Caco-2 (cell line): Measurements from ENCODE around the gene PES1. TPM values are rescaled to one million over a fixed set of nuclear protein-coding genes. Genes with fewer than 3 reads are reported as not detected.

ENCODE experiments used
- BruUV-seq: library from RNA; stranded (reverse); fragments of 400-500 nt; replicated peaks from 2 replicates; lab custom pipeline; 2021; lab: Mats Ljungman, UMichigan
- CTCF ChIA-PET: fragments of 300-600 bp; sonication (Branson Sonifier 250); formaldehyde crosslinking; loops from one replicate; lab custom pipeline; 2022; ENCODE audit warnings: antibody characterized with exemption; lab: Charles Lee
- POLR2A ChIA-PET: fragments of 300-600 bp; sonication (Branson Sonifier 250); formaldehyde crosslinking; loops from one replicate; lab custom pipeline; 2022; ENCODE audit warnings: antibody characterized with exemption; lab: Charles Lee
- DNase-seq, 2 experiments: peaks; one replicate each; pipeline versions ENCODE4 v3.0.0 to v3.0.0-alpha.2; 2020 to 2022
- H3K27me3 ChIP-seq: replicated peaks from 2 replicates; pipeline ENCODE4 v1.6.0; 2011; ENCODE audit warnings: low read length; ENCODE audit not compliant: control insufficient read depth, insufficient read depth
- H3K36me3 ChIP-seq: 2 replicates; pipeline ENCODE4 v1.5.1; 2011; ENCODE audit warnings: low read length; ENCODE audit not compliant: control insufficient read depth, insufficient read depth
- H3K4me1 ChIP-seq: fragments of 250-450 bp; sonication (Bioruptor Pico); 2 replicates; pipeline ENCODE4 v1.5.1; 2020; ENCODE audit warnings: mild to moderate bottlenecking
- H3K4me3 ChIP-seq: 2 replicates; pipeline ENCODE4 v1.5.1; 2011; ENCODE audit warnings: low read depth, mild to moderate bottlenecking, control low read depth, low read length
- H3K9me3 ChIP-seq: fragments of 250-450 bp; sonication (Bioruptor Pico); 2 replicates; pipeline ENCODE4 v1.5.1; 2020; ENCODE audit warnings: mild to moderate bottlenecking, moderate library complexity
- H3K27ac Mint-ChIP-seq: one replicate; pipeline ENCODE4 v1.8.0; 2022; ENCODE audit warnings: mixed read lengths; ENCODE audit not compliant: unreplicated experiment
- H3K27me3 Mint-ChIP-seq: one replicate; pipeline ENCODE4 v1.8.0; 2022; ENCODE audit warnings: mixed read lengths; ENCODE audit not compliant: insufficient read depth, unreplicated experiment
- H3K36me3 Mint-ChIP-seq: one replicate; pipeline ENCODE4 v1.8.0; 2022; ENCODE audit warnings: mild to moderate bottlenecking, mixed read lengths; ENCODE audit not compliant: insufficient read depth, unreplicated experiment
- H3K4me1 Mint-ChIP-seq: one replicate; pipeline ENCODE4 v1.8.0; 2022; ENCODE audit warnings: low read depth, mixed read lengths; ENCODE audit not compliant: unreplicated experiment
- H3K4me3 Mint-ChIP-seq: one replicate; pipeline ENCODE4 v1.8.0; 2022; ENCODE audit warnings: mild to moderate bottlenecking, moderate library complexity, mixed read lengths; ENCODE audit not compliant: unreplicated experiment
- H3K9me3 Mint-ChIP-seq: one replicate; pipeline ENCODE4 v1.8.0; 2022; ENCODE audit warnings: mixed read lengths; ENCODE audit not compliant: unreplicated experiment
- intact Hi-C: fragments of 100-400 bp; cut with micrococcal nuclease; formaldehyde crosslinking; loops from one replicate; pipeline ENCODE4 v1.10.0; 2022; ENCODE audit not compliant: unreplicated experiment
- total RNA-seq: library from RNA; stranded (reverse); gene quantifications from 2 replicates; pipeline ENCODE4 v1.2.3, GENCODE V29; 2022
- TF ChIP-seq, protein P1 (sequence below), 2 experiments: fragments of 200-600 bp in 1 of 2; IDR thresholded peaks; 1 replicate in 1 of 2; 2 replicates in 1 of 2; pipeline versions ENCODE4 v1.5.1 to v1.8.0; 2011 to 2022; ENCODE audit warnings: antibody characterized with exemption in 1 of 2, control low read depth in 1 of 2, inconsistent platforms in 1 of 2, low read depth in 1 of 2, low read length in 1 of 2, mild to moderate bottlenecking in 1 of 2, moderate library complexity in 1 of 2; ENCODE audit not compliant: insufficient read depth in 1 of 2, severe bottlenecking in 1 of 2, unreplicated experiment in 1 of 2

The PES1 gene
- total RNA-seq, 1 experiment from 2014 or later, result 110 TPM

DNA sequence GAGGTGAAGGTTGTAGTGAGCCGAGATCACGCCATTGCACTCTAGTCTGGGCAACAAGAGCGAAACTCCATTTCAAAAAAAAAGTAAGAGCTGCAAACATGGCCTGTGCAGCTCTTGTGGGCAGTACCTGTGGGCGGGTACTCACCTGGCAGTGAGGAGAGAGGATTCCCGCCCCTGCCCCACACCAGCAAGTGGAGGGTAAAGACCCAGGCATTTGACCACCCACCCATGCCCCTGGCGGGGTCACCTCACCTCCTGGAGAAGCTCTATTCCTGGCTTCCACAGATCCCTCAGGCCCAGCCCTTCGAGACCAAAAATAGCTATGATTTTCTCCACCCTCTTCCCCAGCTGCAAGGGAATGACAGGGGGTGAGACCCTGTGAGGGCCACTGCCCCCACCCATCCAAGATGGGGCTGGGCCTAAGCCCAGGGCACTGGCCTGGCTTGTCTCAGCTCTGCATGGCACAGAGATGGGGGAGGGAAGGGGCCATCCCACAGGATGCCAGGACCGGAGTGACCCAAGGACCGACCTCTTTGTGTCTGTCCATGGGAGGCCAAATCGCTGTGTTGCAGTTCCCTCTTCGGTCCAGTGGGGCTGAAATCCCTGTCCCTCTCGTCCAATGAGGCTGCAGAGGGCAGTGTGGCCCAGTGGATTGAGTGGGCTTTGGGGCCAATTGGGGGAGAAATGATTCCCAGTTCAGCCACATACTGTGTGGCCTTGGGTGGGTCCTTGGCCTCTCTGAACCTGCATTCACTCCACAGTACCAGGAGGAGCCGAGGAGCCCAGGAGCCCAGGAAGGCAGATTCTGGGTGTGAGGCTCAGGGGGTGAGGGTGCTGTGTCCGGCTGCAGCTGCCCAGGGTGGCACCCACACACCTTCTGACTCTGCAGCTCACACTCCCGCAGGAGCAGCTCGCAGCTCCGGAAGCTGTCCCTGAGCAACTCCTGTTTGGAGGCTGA lies 59.8 kb downstream of the PES1 start:
- Mint-ChIP-seq H3K27me3 (peaks cover 3% of the 10 kb centered on the region), H3K27ac (no peak overlapping the region), H3K9me3 (no peaks in the 10 kb centered on the region), H3K4me3 (no peak overlapping the region), H3K36me3 (no peaks in the 10 kb centered on the region), H3K4me1 (no peaks in the 10 kb centered on the region)
- H3K36me3 ChIP-seq, result no peaks in the 10 kb centered on the region
- no peak for DNase-seq
- intact Hi-C loops, result no loop called here
- H3K27me3 ChIP-seq, result no peaks in the 10 kb centered on the region
- no peak overlapping the region for H3K4me3 ChIP-seq
- H3K4me1 ChIP-seq, result no peaks in the 10 kb centered on the region
- POLR2A ChIA-PET, result interaction anchor here (0.6 kb wide), 1 partner anchor 22 kb away, joined by 3 read pairs; no protein-coding TSS in a partner anchor
- H3K9me3 ChIP-seq, result no peaks in the 10 kb centered on the region
- BruUV-seq, result no TSS peak
- TF ChIP-seq, protein P1, sequence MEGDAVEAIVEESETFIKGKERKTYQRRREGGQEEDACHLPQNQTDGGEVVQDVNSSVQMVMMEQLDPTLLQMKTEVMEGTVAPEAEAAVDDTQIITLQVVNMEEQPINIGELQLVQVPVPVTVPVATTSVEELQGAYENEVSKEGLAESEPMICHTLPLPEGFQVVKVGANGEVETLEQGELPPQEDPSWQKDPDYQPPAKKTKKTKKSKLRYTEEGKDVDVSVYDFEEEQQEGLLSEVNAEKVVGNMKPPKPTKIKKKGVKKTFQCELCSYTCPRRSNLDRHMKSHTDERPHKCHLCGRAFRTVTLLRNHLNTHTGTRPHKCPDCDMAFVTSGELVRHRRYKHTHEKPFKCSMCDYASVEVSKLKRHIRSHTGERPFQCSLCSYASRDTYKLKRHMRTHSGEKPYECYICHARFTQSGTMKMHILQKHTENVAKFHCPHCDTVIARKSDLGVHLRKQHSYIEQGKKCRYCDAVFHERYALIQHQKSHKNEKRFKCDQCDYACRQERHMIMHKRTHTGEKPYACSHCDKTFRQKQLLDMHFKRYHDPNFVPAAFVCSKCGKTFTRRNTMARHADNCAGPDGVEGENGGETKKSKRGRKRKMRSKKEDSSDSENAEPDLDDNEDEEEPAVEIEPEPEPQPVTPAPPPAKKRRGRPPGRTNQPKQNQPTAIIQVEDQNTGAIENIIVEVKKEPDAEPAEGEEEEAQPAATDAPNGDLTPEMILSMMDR (IDR thresholded peaks at IDR 0.05; ENCODE audit: insufficient read depth in 1 of 2, low read depth in 1 of 2, low read length in 1 of 2, severe bottlenecking in 1 of 2, unreplicated experiment in 1 of 2), result no peak
- CTCF ChIA-PET, result interaction anchor here (0.6 kb wide), 1 partner anchor 104 kb away, joined by 4 read pairs; the partner anchor contains the start of gene SLC35E4

DNA sequence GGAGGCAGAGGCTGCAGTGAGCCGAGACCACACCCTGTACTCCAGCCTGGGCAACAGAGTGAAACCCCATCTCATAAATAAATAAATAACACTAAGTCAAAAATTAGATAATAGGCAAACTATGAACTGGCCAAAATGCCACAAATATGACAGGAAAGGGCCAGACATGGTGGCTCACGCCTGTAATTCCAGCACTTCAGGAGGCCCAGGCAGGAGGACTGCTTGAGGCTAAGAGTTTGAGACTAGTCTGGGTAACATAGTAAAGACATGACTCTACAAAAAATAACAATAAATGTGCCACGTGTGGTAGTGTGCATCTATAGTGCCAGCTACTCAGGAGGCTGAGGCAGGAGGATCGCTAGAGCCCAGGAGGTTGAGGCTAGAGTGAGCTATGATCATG lies 65.1 kb downstream of the PES1 start:
- no TSS peak for BruUV-seq
- H3K27me3 Mint-ChIP-seq, result peaks cover 12% of the 10 kb centered on the region
- H3K36me3 Mint-ChIP-seq, result no peaks in the 10 kb centered on the region
- H3K4me3 ChIP-seq, result no peak overlapping the region
- TF ChIP-seq, protein P1 (IDR thresholded peaks at IDR 0.05; ENCODE audit: insufficient read depth in 1 of 2, low read depth in 1 of 2, low read length in 1 of 2, severe bottlenecking in 1 of 2, unreplicated experiment in 1 of 2), result no peak
- DNase-seq, result no peak
- no peaks in the 10 kb centered on the region for H3K27me3 ChIP-seq
- no peak overlapping the region for H3K27ac Mint-ChIP-seq
- CTCF ChIA-PET, result no interaction called here
- H3K36me3 ChIP-seq, result no peaks in the 10 kb centered on the region
- H3K4me3 Mint-ChIP-seq, result no peak overlapping the region
- intact Hi-C loops, result no loop called here
- POLR2A ChIA-PET, result no interaction called here
- no peaks in the 10 kb centered on the region for H3K9me3 Mint-ChIP-seq
- H3K4me1 Mint-ChIP-seq, result no peaks in the 10 kb centered on the region
- no peaks in the 10 kb centered on the region for H3K9me3 ChIP-seq
- no peaks in the 10 kb centered on the region for H3K4me1 ChIP-seq

Other genes with a start within 250 kb of the PES1 start
- 182 and 188 TPM in 2 replicates for gene SF3A1, start 235.0 kb downstream of the PES1 start, total RNA-seq
- 4.8 and 4.9 TPM in 2 replicates for gene CCDC157, start 234.9 kb downstream of the PES1 start, total RNA-seq
- gene RNF215, start 204.5 kb downstream of the PES1 start, total RNA-seq, result 12.8 and 14.2 TPM in 2 replicates
- 9.4 and 11.0 TPM in 2 replicates for gene SEC14L2, start 194.9 kb downstream of the PES1 start, total RNA-seq
- 20.6 and 23.0 TPM in 2 replicates for gene MTFP1, start 166.1 kb downstream of the PES1 start, total RNA-seq
- gene SEC14L3, start 119.9 kb downstream of the PES1 start, total RNA-seq, result not detected in 2 replicates
- gene SEC14L4, start 86.2 kb downstream of the PES1 start, total RNA-seq, result not detected in 2 replicates
- 0.14 TPM in 1 of 2 replicates, not detected in the other for gene SEC14L6, start 45.2 kb downstream of the PES1 start, total RNA-seq
- 8.9 and 14.2 TPM in 2 replicates for gene GAL3ST1, start 17.2 kb downstream of the PES1 start, total RNA-seq
- 11.9 and 13.8 TPM in 2 replicates for gene TCN2, start 15.3 kb upstream of the PES1 start, total RNA-seq
- 0.27 and 0.74 TPM in 2 replicates for gene SLC35E4, start 43.9 kb upstream of the PES1 start, total RNA-seq
- gene DUSP18, start 76.0 kb upstream of the PES1 start, total RNA-seq, result 6.0 and 7.9 TPM in 2 replicates
- gene OSBP2, start 103.0 kb upstream of the PES1 start, total RNA-seq, result 4.2 and 6.2 TPM in 2 replicates